K562 (cell line): Measurements from ENCODE around the gene ZNF644. TPM values are rescaled to one million over a fixed set of nuclear protein-coding genes. Genes with fewer than 3 reads are reported as not detected.

Experiments
- BHLHE40 ChIP-seq: IDR thresholded peaks from 2 replicates; pipeline ENCODE4 v1.6.1; 2011; ENCODE audit warnings: low read length, improper control_type of control experiment
- CHD1 ChIP-seq: fragments of 200-600 bp; sonication (generic); IDR thresholded peaks from one replicate; pipeline ENCODE4 v1.6.1; 2012; ENCODE audit warnings: mild to moderate bottlenecking, moderate library complexity, low read length, inconsistent platforms
- E4F1 ChIP-seq: fragments of 250-450 bp; sonication (Bioruptor Pico); IDR thresholded peaks from 2 replicates; pipeline ENCODE4 v1.5.0; 2021; ENCODE audit warnings: mild to moderate bottlenecking, borderline replicate concordance
- KAT7 ChIP-seq: sonication (generic); formaldehyde crosslinking; IDR thresholded peaks from 2 replicates; pipeline ENCODE4 v1.8.0; 2022; ENCODE audit warnings: missing genetic modification reagents, mild to moderate bottlenecking, borderline replicate concordance
- KLF10 ChIP-seq: fragments of 250-450 bp; sonication (Bioruptor Pico); IDR thresholded peaks from 2 replicates; pipeline ENCODE4 v1.6.1; 2021; ENCODE audit warnings: matching md5 sums
- NR2C2 ChIP-seq, 2 experiments: fragments of 200-800 bp in 1 of 2; sonication (Bioruptor generic) in 1 of 2; sonication (generic) in 1 of 2; formaldehyde crosslinking in 1 of 2; IDR thresholded peaks; 2 replicates each; pipeline versions ENCODE4 v1.6.1 to v1.8.0; 2016 to 2022; ENCODE audit warnings: mild to moderate bottlenecking in 1 of 2, missing compliant biosample characterization in 1 of 2, missing genetic modification characterization in 1 of 2, missing genetic modification reagents in 1 of 2
- ZBED1 ChIP-seq: IDR thresholded peaks from 2 replicates; pipeline ENCODE4 v1.6.1; 2014
- ZNF445 ChIP-seq: fragments of 250-450 bp; sonication (Bioruptor Pico); IDR thresholded peaks from 2 replicates; pipeline ENCODE4 v1.4.0; 2020; ENCODE audit warnings: low read depth, mild to moderate bottlenecking, moderate library complexity
- polyA plus RNA-seq, 8 experiments: library from polyadenylated mRNA; depleted of rRNA in 4 of 8; stranded (reverse) in 5 of 8; unstranded in 3 of 8; fragments of >200 nt; fragmentation: Nextera tagmentation in 2 of 8; fragmentation: Illumina TruSeq in 1 of 8; extraction: Ambion mirVana in 2 of 8; extraction: Trizol in 1 of 8; gene quantifications; 2 replicates each; pipeline versions ENCODE4 v1.2.1 to v1.2.3, GENCODE V29; 2011 to 2014; ENCODE audit warnings: inconsistent platforms in 1 of 8, missing spikeins in 1 of 8
- total RNA-seq, 7 experiments: library from RNA; depleted of rRNA in 6 of 7; stranded (reverse); fragments of >200 nt in 6 of 7; fragmentation: Illumina TruSeq in 2 of 7; extraction: Trizol in 2 of 7; gene quantifications; 2 replicates each; pipeline versions ENCODE4 v1.2.1 to v1.2.3, GENCODE V29; 2011 to 2021; ENCODE audit warnings: low replicate concordance in 1 of 7
- TF ChIP-seq, protein P1 (sequence below): fragments of 450-650 bp; formaldehyde crosslinking; IDR thresholded peaks from 2 replicates; pipeline ENCODE4 v1.4.0; 2020; ENCODE audit warnings: mild to moderate bottlenecking, moderate library complexity
- TF ChIP-seq, protein P2 (sequence below), 2 experiments: fragments of 450-650 bp in 1 of 2; sonication (generic) in 1 of 2; formaldehyde crosslinking in 1 of 2; IDR thresholded peaks in 1 of 2; conservative IDR thresholded peaks in 1 of 2; 2 replicates each; pipeline versions ENCODE4 v1.6.1 to v1.8.1; 2016 to 2023; ENCODE audit warnings: mild to moderate bottlenecking in 2 of 2, moderate library complexity in 2 of 2, inconsistent platforms in 1 of 2, missing genetic modification reagents in 1 of 2
- TF ChIP-seq, protein P3 (sequence below): fragments of 450-650 bp; IDR thresholded peaks from 2 replicates; pipeline ENCODE4 v1.7.0; 2016; ENCODE audit warnings: borderline replicate concordance
- TF ChIP-seq, protein P4 (sequence below): fragments of 200-800 bp; sonication (Bioruptor generic); IDR thresholded peaks from 2 replicates; pipeline ENCODE4 v1.6.1; 2017; ENCODE audit warnings: missing genetic modification characterization, missing compliant biosample characterization
- TF ChIP-seq, protein P5 (sequence below): fragments of 450-650 bp; IDR thresholded peaks from 2 replicates; pipeline ENCODE4 v1.6.1; 2014; ENCODE audit warnings: low read depth, mild to moderate bottlenecking, moderate library complexity, borderline replicate concordance

The ZNF644 gene
- total and polyA plus RNA-seq, 9 of the 15 experiments (the other 6 are each of a cell fraction or from before 2014, with no cell fraction given) = 25.3 to 71.4 (median 39.6) TPM

GRCh38 chr1:90925928-90926869, 95.6 kb downstream of the ZNF644 start (continued):
- no peak for TF ChIP-seq ZNF445 (CRISPR knock-in tag)
- TF ChIP-seq BHLHE40 = no peak
- no peak for TF ChIP-seq CHD1
- TF ChIP-seq, protein P1, sequence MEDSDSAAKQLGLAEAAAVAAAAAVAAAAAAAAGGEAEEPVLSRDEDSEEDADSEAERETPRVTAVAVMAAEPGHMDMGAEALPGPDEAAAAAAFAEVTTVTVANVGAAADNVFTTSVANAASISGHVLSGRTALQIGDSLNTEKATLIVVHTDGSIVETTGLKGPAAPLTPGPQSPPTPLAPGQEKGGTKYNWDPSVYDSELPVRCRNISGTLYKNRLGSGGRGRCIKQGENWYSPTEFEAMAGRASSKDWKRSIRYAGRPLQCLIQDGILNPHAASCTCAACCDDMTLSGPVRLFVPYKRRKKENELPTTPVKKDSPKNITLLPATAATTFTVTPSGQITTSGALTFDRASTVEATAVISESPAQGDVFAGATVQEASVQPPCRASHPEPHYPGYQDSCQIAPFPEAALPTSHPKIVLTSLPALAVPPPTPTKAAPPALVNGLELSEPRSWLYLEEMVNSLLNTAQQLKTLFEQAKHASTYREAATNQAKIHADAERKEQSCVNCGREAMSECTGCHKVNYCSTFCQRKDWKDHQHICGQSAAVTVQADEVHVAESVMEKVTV (CRISPR knock-in tag) = no peak
- TF ChIP-seq, protein P2, sequence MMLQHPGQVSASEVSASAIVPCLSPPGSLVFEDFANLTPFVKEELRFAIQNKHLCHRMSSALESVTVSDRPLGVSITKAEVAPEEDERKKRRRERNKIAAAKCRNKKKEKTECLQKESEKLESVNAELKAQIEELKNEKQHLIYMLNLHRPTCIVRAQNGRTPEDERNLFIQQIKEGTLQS (IDR thresholded peaks at IDR 0.05) = no peak
- TF ChIP-seq, protein P2 (CRISPR knock-in tag; conservative IDR thresholded peaks at IDR 0.05) = no peak
- no peak for TF ChIP-seq KAT7
- TF ChIP-seq, protein P3, sequence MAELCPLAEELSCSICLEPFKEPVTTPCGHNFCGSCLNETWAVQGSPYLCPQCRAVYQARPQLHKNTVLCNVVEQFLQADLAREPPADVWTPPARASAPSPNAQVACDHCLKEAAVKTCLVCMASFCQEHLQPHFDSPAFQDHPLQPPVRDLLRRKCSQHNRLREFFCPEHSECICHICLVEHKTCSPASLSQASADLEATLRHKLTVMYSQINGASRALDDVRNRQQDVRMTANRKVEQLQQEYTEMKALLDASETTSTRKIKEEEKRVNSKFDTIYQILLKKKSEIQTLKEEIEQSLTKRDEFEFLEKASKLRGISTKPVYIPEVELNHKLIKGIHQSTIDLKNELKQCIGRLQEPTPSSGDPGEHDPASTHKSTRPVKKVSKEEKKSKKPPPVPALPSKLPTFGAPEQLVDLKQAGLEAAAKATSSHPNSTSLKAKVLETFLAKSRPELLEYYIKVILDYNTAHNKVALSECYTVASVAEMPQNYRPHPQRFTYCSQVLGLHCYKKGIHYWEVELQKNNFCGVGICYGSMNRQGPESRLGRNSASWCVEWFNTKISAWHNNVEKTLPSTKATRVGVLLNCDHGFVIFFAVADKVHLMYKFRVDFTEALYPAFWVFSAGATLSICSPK = no peak
- no peak for TF ChIP-seq NR2C2 (CRISPR knock-in tag; IDR thresholded peaks at IDR 0.05)
- TF ChIP-seq NR2C2 (tag; IDR thresholded peaks at IDR 0.05) = peak; percentile 50
- no peak for TF ChIP-seq ZBED1
- TF ChIP-seq, protein P4, sequence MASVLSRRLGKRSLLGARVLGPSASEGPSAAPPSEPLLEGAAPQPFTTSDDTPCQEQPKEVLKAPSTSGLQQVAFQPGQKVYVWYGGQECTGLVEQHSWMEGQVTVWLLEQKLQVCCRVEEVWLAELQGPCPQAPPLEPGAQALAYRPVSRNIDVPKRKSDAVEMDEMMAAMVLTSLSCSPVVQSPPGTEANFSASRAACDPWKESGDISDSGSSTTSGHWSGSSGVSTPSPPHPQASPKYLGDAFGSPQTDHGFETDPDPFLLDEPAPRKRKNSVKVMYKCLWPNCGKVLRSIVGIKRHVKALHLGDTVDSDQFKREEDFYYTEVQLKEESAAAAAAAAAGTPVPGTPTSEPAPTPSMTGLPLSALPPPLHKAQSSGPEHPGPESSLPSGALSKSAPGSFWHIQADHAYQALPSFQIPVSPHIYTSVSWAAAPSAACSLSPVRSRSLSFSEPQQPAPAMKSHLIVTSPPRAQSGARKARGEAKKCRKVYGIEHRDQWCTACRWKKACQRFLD (CRISPR knock-in tag) = no peak
- TF ChIP-seq, protein P5, sequence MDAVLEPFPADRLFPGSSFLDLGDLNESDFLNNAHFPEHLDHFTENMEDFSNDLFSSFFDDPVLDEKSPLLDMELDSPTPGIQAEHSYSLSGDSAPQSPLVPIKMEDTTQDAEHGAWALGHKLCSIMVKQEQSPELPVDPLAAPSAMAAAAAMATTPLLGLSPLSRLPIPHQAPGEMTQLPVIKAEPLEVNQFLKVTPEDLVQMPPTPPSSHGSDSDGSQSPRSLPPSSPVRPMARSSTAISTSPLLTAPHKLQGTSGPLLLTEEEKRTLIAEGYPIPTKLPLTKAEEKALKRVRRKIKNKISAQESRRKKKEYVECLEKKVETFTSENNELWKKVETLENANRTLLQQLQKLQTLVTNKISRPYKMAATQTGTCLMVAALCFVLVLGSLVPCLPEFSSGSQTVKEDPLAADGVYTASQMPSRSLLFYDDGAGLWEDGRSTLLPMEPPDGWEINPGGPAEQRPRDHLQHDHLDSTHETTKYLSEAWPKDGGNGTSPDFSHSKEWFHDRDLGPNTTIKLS = no peak
- no peak for TF ChIP-seq E4F1 (CRISPR knock-in tag)
- TF ChIP-seq KLF10 = no peak
